NT2/D1 (cell line): ENCODE results near the gene DMAC2L.

Experiments used
- YY1 ChIP-seq: IDR thresholded peaks from 2 replicates; pipeline ENCODE4 v1.6.1; 2011; ENCODE audit not compliant: insufficient read length, insufficient read depth
- ZNF274 ChIP-seq: IDR thresholded peaks from 2 replicates; pipeline ENCODE4 v1.6.1; 2011; ENCODE audit warnings: mild to moderate bottlenecking, low read depth, low read length

GRCh38 chr14:50343434-50343833, 31.3 kb downstream of the DMAC2L start:
- TF ChIP-seq ZNF274 (no peak), YY1 (no peak)
